HepG2 (cell line): ENCODE data around the gene PRKAR1A.

Source experiments
- ATF7 ChIP-seq, 2 experiments: fragments of 450-650 bp in 1 of 2; sonication (generic) in 1 of 2; formaldehyde crosslinking in 1 of 2; IDR thresholded peaks; 2 replicates each; pipeline versions ENCODE4 v1.4.0 to v1.6.1; 2016 to 2020; ENCODE audit warnings: antibody characterized with exemption in 1 of 2, mild to moderate bottlenecking in 1 of 2, missing genetic modification reagents in 1 of 2
- CTCF ChIP-seq: sonication (generic); formaldehyde crosslinking; IDR thresholded peaks from 2 replicates; pipeline ENCODE4 v1.5.0; 2020; ENCODE audit warnings: mild to moderate bottlenecking, missing genetic modification reagents, moderate library complexity
- EP300 ChIP-seq, 3 experiments: sonication (generic) in 1 of 3; formaldehyde crosslinking in 1 of 3; IDR thresholded peaks; 2 replicates each; pipeline versions ENCODE4 v1.5.1 to v1.6.1; 2011 to 2020; ENCODE audit warnings: low read depth in 2 of 3, low read length in 2 of 3, borderline replicate concordance in 1 of 3, improper control_type of control experiment in 1 of 3, mild to moderate bottlenecking in 1 of 3, missing genetic modification reagents in 1 of 3, moderate library complexity in 1 of 3
- EZH2 ChIP-seq: conservative IDR thresholded peaks from 2 replicates; pipeline ENCODE4 v1.6.1; 2012; ENCODE audit warnings: mild to moderate bottlenecking, low read depth, low read length, moderate library complexity
- MAX ChIP-seq: IDR thresholded peaks from 2 replicates; pipeline ENCODE4 v1.6.1; 2012; ENCODE audit warnings: inconsistent platforms
- MXD1 ChIP-seq: sonication (generic); formaldehyde crosslinking; IDR thresholded peaks from 2 replicates; pipeline ENCODE4 v1.4.0; 2020; ENCODE audit warnings: mild to moderate bottlenecking, missing genetic modification reagents
- NPAS2 ChIP-seq: sonication (generic); formaldehyde crosslinking; IDR thresholded peaks from 2 replicates; pipeline ENCODE4 v1.8.0; 2022; ENCODE audit warnings: mild to moderate bottlenecking, missing genetic modification reagents, borderline replicate concordance
- NR3C1 ChIP-seq: sonication (generic); formaldehyde crosslinking; IDR thresholded peaks from 2 replicates; pipeline ENCODE4 v1.4.0; 2020; ENCODE audit warnings: missing genetic modification reagents
- POLR2A ChIP-seq, 2 experiments: IDR thresholded peaks; 2 replicates each; pipeline ENCODE4 v1.6.1; 2011; ENCODE audit warnings: low read depth in 2 of 2, low read length in 2 of 2, mild to moderate bottlenecking in 1 of 2, moderate library complexity in 1 of 2; ENCODE audit not compliant: insufficient read depth in 1 of 2
- PRPF4 ChIP-seq: fragments of 200-400 bp; formaldehyde crosslinking; IDR thresholded peaks from 2 replicates; pipeline ENCODE4 v1.6.1; 2016; ENCODE audit warnings: low read length, low read depth; ENCODE audit not compliant: poor library complexity, severe bottlenecking
- SMAD1 ChIP-seq: sonication (generic); formaldehyde crosslinking; IDR thresholded peaks from 2 replicates; pipeline ENCODE4 v1.4.0; 2020; ENCODE audit warnings: missing genetic modification reagents, low read depth, mild to moderate bottlenecking, borderline replicate concordance
- ZNF362 ChIP-seq: sonication (generic); formaldehyde crosslinking; IDR thresholded peaks from 2 replicates; pipeline ENCODE4 v1.4.0; 2020; ENCODE audit warnings: missing genetic modification reagents, mild to moderate bottlenecking, borderline replicate concordance

- no peak for TF ChIP-seq CTCF (CRISPR knock-in tag)
- no peak for TF ChIP-seq NR3C1 (CRISPR knock-in tag)
- no peak for TF ChIP-seq SMAD1 (CRISPR knock-in tag)
- no peak for TF ChIP-seq POLR2A (IDR thresholded peaks at IDR 0.05; ENCODE audit: insufficient read depth in 1 of 2, low read depth in 2 of 2, low read length in 2 of 2)
- TF ChIP-seq EZH2 = no peak
- TF ChIP-seq ZNF362 (CRISPR knock-in tag) = no peak
- no peak for TF ChIP-seq ATF7 (IDR thresholded peaks at IDR 0.05)
- TF ChIP-seq ATF7 (CRISPR knock-in tag; IDR thresholded peaks at IDR 0.05) = no peak
- no peak for TF ChIP-seq PRPF4
- no peak for TF ChIP-seq MXD1
- TF ChIP-seq EP300 (IDR thresholded peaks at IDR 0.05; ENCODE audit: low read depth in 2 of 2, low read length in 2 of 2) = no peak
- no peak for TF ChIP-seq EP300 (CRISPR knock-in tag; IDR thresholded peaks at IDR 0.05; ENCODE audit: borderline replicate concordance)
- no peak for TF ChIP-seq NPAS2
- no peak for TF ChIP-seq MAX
Measured at GRCh38 chr17:68463211-68464019, 48.8 kb upstream of the PRKAR1A start.
